ENCODE data around the gene KIAA1755.

- no peak for TF ChIP-seq CTCF (IDR thresholded peaks at IDR 0.05)
- no peak for TF ChIP-seq POLR2A (IDR thresholded peaks at IDR 0.05)
Observed at GRCh38 chr20:38167328-38167850, 93.1 kb downstream of the KIAA1755 start.
